ENCODE measurements around the gene CDX2. TPM values are rescaled to one million over a fixed set of nuclear protein-coding genes. Genes with fewer than 3 reads are reported as not detected.

CDX2 gene
- total RNA-seq, 4 donors from 2014 or later = not detected

- TF ChIP-seq CTCF (IDR thresholded peaks at IDR 0.05; ENCODE audit: low read depth) = no peak
Observed at GRCh38 chr13:27982361-27982760, 13.2 kb upstream of the CDX2 start.

GRCh38 chr13:27981006-27981708, 12.0 kb upstream of the CDX2 start:
- TF ChIP-seq CTCF (IDR thresholded peaks at IDR 0.05; ENCODE audit: low read depth) = no peak

DNA sequence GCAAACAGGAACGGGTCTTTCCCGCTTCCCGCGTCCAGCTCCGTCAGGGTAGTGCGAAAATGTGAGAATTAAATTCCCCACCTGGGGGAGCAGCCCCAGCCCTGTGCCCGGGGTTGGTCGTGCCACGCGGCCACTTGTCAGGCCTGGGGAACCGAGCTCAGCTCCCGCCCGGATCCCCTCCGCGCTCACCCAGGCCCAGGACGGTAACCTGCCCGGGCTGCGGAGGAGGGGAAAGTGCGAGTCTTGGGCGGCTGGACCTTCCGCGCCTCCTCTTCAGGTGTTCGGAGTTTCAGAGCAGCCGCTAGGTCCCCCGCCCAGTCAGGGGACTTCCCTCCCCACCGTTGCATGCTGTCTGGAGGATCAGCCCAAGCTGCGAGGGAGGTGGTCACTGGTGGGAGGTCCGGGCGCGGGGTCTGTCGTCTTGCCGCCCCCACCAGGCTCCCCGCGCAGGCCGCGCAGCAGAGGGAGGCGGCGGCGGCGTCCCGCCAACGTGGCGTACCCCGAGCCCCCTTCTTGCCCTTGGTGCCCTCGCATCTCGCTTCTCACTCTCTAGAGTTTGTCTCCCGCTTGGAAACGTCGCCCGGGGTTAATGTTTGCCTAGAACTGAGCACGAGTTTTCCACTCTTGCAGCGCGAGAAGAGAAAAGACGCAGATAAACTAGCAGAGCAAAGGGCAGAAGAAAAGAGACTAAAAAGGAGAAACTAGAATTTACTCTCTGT, 11.3 kb upstream of the CDX2 start:
- no peak for TF ChIP-seq CTCF (IDR thresholded peaks at IDR 0.05; ENCODE audit: low read depth)

- no peak for TF ChIP-seq CTCF (IDR thresholded peaks at IDR 0.05; ENCODE audit: low read depth)
Observed at GRCh38 chr13:27979765-27980279, 10.7 kb upstream of the CDX2 start.

DNA sequence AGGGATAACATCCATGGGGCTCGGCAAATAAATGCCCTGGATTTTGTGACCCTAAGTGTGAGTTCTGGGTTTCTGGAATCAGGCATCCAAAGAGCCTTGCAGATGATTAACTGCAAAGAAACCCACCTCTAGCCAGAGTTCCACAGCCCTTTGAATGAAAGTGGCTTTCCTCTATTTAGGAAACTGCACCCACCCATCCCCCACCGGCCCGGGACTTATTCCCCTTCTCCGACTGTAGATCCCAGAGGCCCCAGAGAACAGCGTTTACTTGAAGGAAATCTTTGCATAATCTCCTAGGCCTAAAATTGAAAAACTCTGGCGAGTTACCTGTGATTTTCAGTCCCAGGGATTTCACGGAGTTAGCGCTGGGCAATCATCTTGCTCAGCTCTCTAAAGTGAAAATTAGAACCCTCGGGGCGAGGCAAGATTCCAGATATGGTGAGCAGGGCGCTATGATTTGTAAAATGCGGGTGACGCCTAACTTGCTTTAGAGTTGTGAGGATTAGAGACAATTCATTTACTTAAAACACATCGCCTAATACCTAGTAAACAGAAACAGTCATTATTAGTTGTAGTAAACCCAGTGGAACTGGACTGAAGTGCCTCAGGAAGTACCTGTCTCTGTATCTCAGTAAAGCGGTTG, 10.0 kb upstream of the CDX2 start:
- TF ChIP-seq CTCF (IDR thresholded peaks at IDR 0.05; ENCODE audit: low read depth) = no peak

DNA sequence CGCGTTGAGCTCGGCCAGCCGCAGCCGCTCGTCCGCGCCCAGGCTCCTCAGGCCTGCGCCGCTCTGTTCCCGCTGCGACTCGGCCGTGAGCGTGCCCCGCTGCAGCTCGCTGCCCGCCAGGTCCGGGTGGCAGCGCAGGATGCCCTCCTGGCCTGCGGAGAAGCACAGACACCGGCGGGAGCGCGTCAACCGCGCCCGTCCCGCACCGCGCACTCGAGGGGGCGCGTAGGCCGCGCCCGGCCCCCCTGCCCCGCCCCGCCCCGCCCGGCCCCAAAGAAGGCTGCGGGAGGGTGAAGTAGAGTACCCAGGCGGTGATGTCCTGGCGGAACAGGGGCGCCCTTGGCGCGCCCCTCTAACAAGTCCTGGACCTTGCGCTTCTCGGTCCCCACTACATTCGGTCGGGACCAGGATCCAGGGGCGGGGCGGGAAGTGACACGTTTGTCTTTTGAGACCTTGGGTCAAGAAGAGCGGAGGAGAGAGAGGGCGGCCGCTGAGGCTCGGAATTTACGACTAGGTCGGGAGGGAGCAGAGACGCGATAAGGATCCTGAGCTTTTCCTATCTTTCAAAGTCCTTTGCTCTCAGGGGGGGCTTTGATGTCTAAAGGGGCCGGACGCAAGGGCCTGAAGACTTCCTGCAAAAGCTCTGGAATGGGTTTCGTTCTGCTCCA, 9.3 kb upstream of the CDX2 start:
- TF ChIP-seq CTCF (IDR thresholded peaks at IDR 0.05; ENCODE audit: low read depth) = no peak

Measured in subcutaneous adipose tissue (tissue), 4 donors.